ENCODE data around the gene ZNF780B. TPM values are rescaled to one million over a fixed set of nuclear protein-coding genes. Genes with fewer than 3 reads are reported as not detected.

The ZNF780B gene
- total RNA-seq, 4 donors from 2014 or later: 5.4 to 9.8 (median 8.5) TPM

GRCh38 chr19:39982883-39983282 lies 73.1 kb downstream of the ZNF780B start:
- Histone ChIP-seq H3K27me3 (no peaks in the 10 kb centered on the region), H3K9me3 (peaks cover 22% of the 10 kb centered on the region), H3K4me3 (no peak overlapping the region), H3K4me1 (no peaks in the 10 kb centered on the region), H3K27ac (no peak overlapping the region), H3K36me3 (peaks cover 52% of the 10 kb centered on the region)
- WGBS: 94% methylated on average over 1 of the region's 1 CpG
- no peak for DNase-seq (ENCODE audit: low spot score in 2 of 2)
- TF ChIP-seq EP300 (IDR thresholded peaks at IDR 0.05) (no peak), POLR2A (IDR thresholded peaks at IDR 0.05) (no peak), CTCF (IDR thresholded peaks at IDR 0.05) (no peak), POLR2AphosphoS5 (IDR thresholded peaks at IDR 0.05) (no peak)

Other genes starting within 250 kb of the ZNF780B start
- gene DYRK1B, start 222.1 kb downstream of the ZNF780B start, total RNA-seq: 10 to 100 TPM; 17.9 to 31.7 (median 24.2) TPM
- 100 to 1,000 TPM; 193 to 333 (median 273) TPM for gene FBL, start 209.9 kb downstream of the ZNF780B start, total RNA-seq
- gene FCGBP, start 121.6 kb downstream of the ZNF780B start, total RNA-seq: 100 to 1,000 TPM; 114 to 314 (median 246) TPM
- 100 to 1,000 TPM in 2 of 4 donors, 10 to 100 TPM in 2; 53.8 to 109 (median 95.9) TPM for gene PSMC4, start 85.1 kb downstream of the ZNF780B start, total RNA-seq
- gene ZNF546, start 59.2 kb downstream of the ZNF780B start, total RNA-seq: 1 to 10 TPM in 2 of 4 donors, under 1 TPM in 2; 0.72 to 6.2 (median 1.5) TPM
- 10 to 100 TPM in 2 of 4 donors, 1 to 10 TPM in 2; 2.2 to 21.1 (median 7.8) TPM for gene ZNF780A, start 34.7 kb upstream of the ZNF780B start, total RNA-seq
- 10 to 100 TPM; 11.0 to 20.4 (median 17.1) TPM for gene MAP3K10, start 135.2 kb upstream of the ZNF780B start, total RNA-seq
- gene TTC9B, start 162.2 kb upstream of the ZNF780B start, total RNA-seq: not detected
- gene CCNP, start 170.5 kb upstream of the ZNF780B start, total RNA-seq: under 1 TPM in 1 of 4 donors, not detected in 3; 0.26 TPM
- gene AKT2, start 229.1 kb upstream of the ZNF780B start, total RNA-seq: 100 to 1,000 TPM in 2 of 4 donors, 10 to 100 TPM in 2; 76.4 to 146 (median 92.3) TPM

Measured in suprapubic skin (tissue), 4 donors.